Keratinocyte (primary cell): ENCODE measurements around the gene BCL7A.

ENCODE experiments used
- EZH2 ChIP-seq: IDR thresholded peaks from one replicate; pipeline ENCODE4 v1.6.1; 2012; ENCODE audit warnings: inconsistent platforms, mild to moderate bottlenecking, low read length, moderate library complexity
- TF ChIP-seq, protein P1 (sequence below), 3 experiments: IDR thresholded peaks in 1 of 3; conservative IDR thresholded peaks in 1 of 3; optimal IDR thresholded peaks in 1 of 3; 2 replicates in 2 of 3; 3 replicates in 1 of 3; pipeline versions ENCODE3 to v1.5.1; 2011; ENCODE audit warnings: low read length in 3 of 3, mild to moderate bottlenecking in 3 of 3, moderate library complexity in 2 of 3, control low read depth in 1 of 3, inconsistent platforms in 1 of 3; ENCODE audit not compliant: insufficient read depth in 2 of 3; ENCODE audit errors: extremely low read depth in 1 of 3

DNA sequence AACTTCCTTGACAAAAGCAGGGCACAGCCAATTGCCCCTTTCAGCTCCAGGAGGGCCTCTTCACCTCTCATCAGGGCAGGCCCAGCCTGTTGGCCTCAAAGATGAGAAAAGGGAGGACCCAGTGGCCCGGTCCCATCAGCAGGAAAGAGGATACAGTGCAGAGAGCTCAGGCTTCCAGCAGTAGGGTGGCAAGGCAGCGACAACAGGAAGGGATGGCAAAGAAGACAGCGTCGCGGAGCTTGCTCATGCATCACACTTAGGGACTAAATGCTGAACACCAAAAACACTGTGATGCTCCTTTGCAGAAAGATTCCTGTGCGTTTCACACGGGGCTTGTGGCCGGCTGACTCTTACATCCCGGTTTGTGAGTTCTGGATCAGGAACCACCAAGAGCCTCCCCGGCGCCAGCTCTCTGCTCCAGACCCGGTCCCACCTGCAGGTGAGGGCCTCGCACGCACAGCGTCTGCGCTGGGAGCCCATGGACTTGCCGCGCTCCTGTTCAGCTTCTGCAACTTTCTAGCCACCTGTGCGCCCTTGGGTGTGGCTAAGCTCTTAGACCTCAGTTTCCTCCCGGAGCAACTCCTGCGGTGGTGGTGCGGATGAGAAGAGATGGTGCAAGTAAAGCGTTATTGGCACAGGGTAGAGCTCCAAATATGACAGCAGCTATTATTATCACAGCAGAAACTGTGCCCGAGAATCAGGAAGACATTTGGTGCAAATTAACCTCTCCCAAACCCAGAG, 15.3 kb upstream of the BCL7A start:
- TF ChIP-seq, protein P1, sequence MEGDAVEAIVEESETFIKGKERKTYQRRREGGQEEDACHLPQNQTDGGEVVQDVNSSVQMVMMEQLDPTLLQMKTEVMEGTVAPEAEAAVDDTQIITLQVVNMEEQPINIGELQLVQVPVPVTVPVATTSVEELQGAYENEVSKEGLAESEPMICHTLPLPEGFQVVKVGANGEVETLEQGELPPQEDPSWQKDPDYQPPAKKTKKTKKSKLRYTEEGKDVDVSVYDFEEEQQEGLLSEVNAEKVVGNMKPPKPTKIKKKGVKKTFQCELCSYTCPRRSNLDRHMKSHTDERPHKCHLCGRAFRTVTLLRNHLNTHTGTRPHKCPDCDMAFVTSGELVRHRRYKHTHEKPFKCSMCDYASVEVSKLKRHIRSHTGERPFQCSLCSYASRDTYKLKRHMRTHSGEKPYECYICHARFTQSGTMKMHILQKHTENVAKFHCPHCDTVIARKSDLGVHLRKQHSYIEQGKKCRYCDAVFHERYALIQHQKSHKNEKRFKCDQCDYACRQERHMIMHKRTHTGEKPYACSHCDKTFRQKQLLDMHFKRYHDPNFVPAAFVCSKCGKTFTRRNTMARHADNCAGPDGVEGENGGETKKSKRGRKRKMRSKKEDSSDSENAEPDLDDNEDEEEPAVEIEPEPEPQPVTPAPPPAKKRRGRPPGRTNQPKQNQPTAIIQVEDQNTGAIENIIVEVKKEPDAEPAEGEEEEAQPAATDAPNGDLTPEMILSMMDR (optimal IDR thresholded peaks at IDR 0.05 in 1 of 3, IDR thresholded peaks at IDR 0.05 in 1 of 3, conservative IDR thresholded peaks at IDR 0.05 in 1 of 3; ENCODE audit: extremely low read depth in 1 of 3, insufficient read depth in 2 of 3, low read length in 3 of 3): no peak
- TF ChIP-seq EZH2: no peak
